Measurements from ENCODE around the gene LRMDA.

GRCh38 chr10:76031099-76031498, 599.7 kb downstream of the LRMDA start:
- TF ChIP-seq CTCF (IDR thresholded peaks at IDR 0.05) (no peak), POLR2A (IDR thresholded peaks at IDR 0.05) (no peak), POLR2AphosphoS5 (IDR thresholded peaks at IDR 0.05) (no peak)
